Sigmoid colon (tissue), 4 donors: Measurements from ENCODE around the gene FOXN3.

Experiments used
- EP300 ChIP-seq, 4 donors: sonication (generic); formaldehyde crosslinking; IDR thresholded peaks; one replicate each; pipeline ENCODE4 v1.6.1; 2017; ENCODE audit warnings: antibody characterized with exemption in 4 of 4
- POLR2A ChIP-seq, 2 donors: fragments of 450-650 bp; IDR thresholded peaks; one replicate each; pipeline ENCODE4 v1.6.1; 2016; ENCODE audit warnings: antibody characterized with exemption in 2 of 2, mild to moderate bottlenecking in 2 of 2, moderate library complexity in 2 of 2

- TF ChIP-seq EP300 (IDR thresholded peaks at IDR 0.05) (no peak), POLR2A (IDR thresholded peaks at IDR 0.05) (no peak)
These were observed 218.3 kb downstream of the FOXN3 start for GRCh38 chr14:89198544-89199329.
